Bronchial epithelial cell (primary cell): ENCODE measurements around the gene APLP2. TPM values are rescaled to one million over a fixed set of nuclear protein-coding genes. Genes with fewer than 3 reads are reported as not detected.
A peak's percentile ranks its signal among the peaks of the same experiment; 100 is the strongest.
"Not testable (repeated sequence)": the region's sequence is repeated elsewhere in the genome, so short reads cannot be mapped to it uniquely, and the experiment has no call there.

Experiments
- DNase-seq: peaks from one replicate; pipeline ENCODE4 v3.0.0-alpha.2; 2010; ENCODE audit warnings: low read depth
- FAIRE-seq: peaks from 2 replicates; lab custom pipeline; 2011; peaks lifted over from hg19 to GRCh38; lab: Jason Lieb, UNC
- H3K27me3 ChIP-seq: 2 replicates; pipeline ENCODE4 v1.5.1; 2011; ENCODE audit warnings: low read length; ENCODE audit not compliant: control insufficient read depth, insufficient read depth
- H3K36me3 ChIP-seq: 2 replicates; pipeline ENCODE4 v1.5.1; 2011; ENCODE audit warnings: low read length; ENCODE audit not compliant: control insufficient read depth, insufficient read depth
- H3K4me3 ChIP-seq: 2 replicates; pipeline ENCODE4 v1.5.1; 2011; ENCODE audit warnings: mild to moderate bottlenecking, low read depth, low read length, control low read depth
- total RNA-seq: library from RNA; depleted of rRNA; stranded (reverse); fragments of >200 nt; gene quantifications from 2 replicates; pipeline ENCODE4 v1.2.1, GENCODE V29; 2014
- TF ChIP-seq, protein P1 (sequence below): IDR thresholded peaks from 2 replicates; pipeline ENCODE4 v1.5.1; 2011; ENCODE audit warnings: mild to moderate bottlenecking, moderate library complexity, low read length, control low read depth, inconsistent platforms; ENCODE audit not compliant: insufficient read depth, severe bottlenecking

APLP2 gene
- total RNA-seq, 1 donor from 2014 or later: 504 TPM

DNA sequence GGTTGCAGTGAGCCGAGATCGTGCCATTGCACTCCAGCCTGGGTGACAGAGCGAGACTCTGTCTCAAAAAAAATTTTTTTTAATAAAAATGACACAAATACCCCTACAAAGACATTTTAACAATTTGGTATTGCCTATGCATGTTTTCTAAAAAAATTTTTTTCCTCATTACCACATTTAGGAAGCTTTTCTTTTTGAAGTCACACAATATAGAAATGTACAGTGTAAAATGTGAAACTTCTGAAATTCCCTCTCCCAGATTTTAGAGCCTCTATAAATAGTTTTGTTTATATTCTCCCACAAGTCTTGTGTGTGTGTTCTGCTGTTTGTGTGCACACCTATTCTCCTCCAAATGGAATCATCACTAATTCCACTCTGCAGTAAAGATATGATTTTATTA is 97.5 kb downstream of the APLP2 start:
- no peak for FAIRE-seq
- TF ChIP-seq, protein P1, sequence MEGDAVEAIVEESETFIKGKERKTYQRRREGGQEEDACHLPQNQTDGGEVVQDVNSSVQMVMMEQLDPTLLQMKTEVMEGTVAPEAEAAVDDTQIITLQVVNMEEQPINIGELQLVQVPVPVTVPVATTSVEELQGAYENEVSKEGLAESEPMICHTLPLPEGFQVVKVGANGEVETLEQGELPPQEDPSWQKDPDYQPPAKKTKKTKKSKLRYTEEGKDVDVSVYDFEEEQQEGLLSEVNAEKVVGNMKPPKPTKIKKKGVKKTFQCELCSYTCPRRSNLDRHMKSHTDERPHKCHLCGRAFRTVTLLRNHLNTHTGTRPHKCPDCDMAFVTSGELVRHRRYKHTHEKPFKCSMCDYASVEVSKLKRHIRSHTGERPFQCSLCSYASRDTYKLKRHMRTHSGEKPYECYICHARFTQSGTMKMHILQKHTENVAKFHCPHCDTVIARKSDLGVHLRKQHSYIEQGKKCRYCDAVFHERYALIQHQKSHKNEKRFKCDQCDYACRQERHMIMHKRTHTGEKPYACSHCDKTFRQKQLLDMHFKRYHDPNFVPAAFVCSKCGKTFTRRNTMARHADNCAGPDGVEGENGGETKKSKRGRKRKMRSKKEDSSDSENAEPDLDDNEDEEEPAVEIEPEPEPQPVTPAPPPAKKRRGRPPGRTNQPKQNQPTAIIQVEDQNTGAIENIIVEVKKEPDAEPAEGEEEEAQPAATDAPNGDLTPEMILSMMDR: no peak

DNA sequence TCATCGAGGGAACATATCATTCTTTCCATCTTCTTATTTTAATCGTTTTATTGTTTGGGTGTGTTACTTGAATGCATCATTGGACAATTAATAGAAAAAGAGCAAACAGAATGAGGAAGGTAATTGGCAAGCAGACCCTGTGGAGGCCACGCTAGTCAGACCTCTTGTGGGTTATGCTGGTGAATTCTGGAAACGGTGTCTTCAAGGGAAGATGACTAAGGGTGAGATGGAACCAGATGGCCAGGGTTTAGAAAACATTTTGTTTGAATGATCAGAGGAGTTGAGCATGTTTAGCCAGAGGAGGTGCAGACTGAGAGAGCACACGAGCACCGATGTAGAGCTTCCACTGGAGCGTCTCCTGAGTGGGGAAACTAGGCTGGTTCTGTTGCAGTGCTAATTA is 98.4 kb downstream of the APLP2 start:
- TF ChIP-seq, protein P1: no peak
- DNase-seq (peak; percentile 47), FAIRE-seq (peak; percentile 55)

More for the DNA sequence above, 97.5 kb downstream of the APLP2 start:
- peaks cover 5% of the 10 kb centered on the region for H3K36me3 ChIP-seq
- no peaks in the 10 kb centered on the region for H3K27me3 ChIP-seq
- DNase-seq: no peak
- H3K4me3 ChIP-seq: no peak overlapping the region

DNA sequence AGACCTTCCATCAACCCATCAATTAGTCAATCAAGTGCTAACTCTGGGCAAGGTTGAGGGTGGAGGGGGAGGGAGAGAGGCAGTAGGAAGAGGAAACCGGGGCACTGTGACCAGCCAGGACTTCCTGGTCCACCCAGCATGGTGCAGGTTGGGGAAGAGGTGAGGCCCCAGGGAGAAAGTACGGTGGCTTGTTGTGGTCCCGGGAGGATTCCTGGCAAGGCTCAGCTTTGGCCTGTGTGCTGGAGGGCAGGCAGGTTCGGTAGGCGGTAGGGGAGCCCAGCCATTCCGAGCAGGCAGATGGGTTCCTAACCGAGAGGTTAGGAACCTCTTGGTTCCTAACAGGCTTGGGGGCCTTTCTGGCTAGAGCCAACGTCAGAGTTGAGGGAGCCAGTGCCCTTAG is 100.7 kb downstream of the APLP2 start:
- TF ChIP-seq, protein P1: no peak
- H3K27me3 ChIP-seq: no peaks in the 10 kb centered on the region
- no peak overlapping the region for H3K4me3 ChIP-seq
- DNase-seq (no peak), FAIRE-seq (no peak)
- peaks cover 2% of the 10 kb centered on the region for H3K36me3 ChIP-seq

More for the DNA sequence above, 98.4 kb downstream of the APLP2 start:
- peaks cover 5% of the 10 kb centered on the region for H3K36me3 ChIP-seq
- H3K27me3 ChIP-seq: no peaks in the 10 kb centered on the region
- H3K4me3 ChIP-seq: no peak overlapping the region

DNA sequence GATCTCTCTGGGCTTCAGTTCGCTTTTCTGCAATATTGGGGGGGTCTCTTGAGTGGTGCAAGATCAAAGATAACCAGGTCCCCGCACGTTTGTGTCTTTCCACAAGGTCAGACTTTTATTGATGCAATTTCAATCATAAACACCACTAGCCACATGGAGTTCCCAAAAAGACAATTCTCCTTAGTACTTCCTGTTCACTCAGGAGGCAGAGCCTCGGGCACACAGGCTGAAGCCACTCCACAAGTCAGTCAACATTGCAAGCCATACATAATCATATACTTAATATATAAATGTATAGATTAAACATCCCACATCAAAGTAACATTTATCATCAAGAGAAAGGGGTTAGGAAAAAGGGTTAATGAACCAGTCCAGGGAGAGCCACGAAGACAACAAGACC is 101.8 kb downstream of the APLP2 start:
- TF ChIP-seq, protein P1: no peak
- H3K36me3 ChIP-seq: peaks cover 2% of the 10 kb centered on the region
- no peak overlapping the region for H3K4me3 ChIP-seq
- no peak for DNase-seq
- H3K27me3 ChIP-seq: no peaks in the 10 kb centered on the region
- FAIRE-seq: no peak

DNA sequence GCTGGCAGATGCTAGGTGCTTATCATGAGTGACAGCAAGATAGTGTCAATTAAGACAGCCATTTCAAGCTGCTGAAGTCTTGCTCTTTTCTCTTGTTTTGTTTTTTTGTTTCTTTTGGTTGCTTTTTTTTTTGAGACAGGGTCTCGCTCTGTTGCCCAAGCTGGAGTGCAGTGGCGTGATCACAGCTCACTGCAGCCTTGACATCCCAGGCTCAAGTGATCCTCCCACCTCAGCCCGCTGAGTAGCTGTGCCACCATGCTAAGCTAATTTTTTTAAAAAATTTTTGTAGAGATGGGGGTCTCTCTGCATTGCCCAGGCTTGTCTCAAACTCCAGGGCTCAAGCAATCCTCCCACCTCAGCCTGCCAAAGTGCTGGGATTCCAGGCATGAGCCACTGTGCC is 102.3 kb downstream of the APLP2 start:
- H3K36me3 ChIP-seq, H3K27me3 ChIP-seq, DNase-seq, FAIRE-seq, H3K4me3 ChIP-seq: not testable (repeated sequence)

DNA sequence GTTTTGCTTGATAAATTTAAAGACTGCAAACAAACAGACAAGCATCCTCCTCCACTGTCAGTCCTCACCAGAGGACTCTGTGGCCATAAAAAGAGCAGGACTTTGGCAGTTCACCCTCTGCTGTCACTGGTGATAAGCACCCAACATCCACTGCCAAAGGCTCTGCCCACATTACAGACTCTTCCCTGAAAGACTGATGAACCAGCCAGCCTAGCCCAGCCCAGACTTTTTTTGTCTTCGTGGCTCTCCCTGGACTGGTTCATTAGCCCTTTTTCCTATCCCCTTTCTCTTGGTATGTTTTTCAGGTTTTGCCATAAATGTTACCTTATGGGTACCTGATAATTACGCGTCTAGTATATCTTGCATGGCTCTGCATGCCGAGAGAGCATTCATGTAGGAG is 104.9 kb downstream of the APLP2 start:
- Histone ChIP-seq H3K27me3 (no peaks in the 10 kb centered on the region), H3K4me3 (no peak overlapping the region), H3K36me3 (peaks cover 2% of the 10 kb centered on the region)
- FAIRE-seq (no peak), DNase-seq (no peak)
- TF ChIP-seq, protein P1: no peak
